CD14-positive monocyte (primary cell): Measurements from ENCODE around the gene FRMPD3. TPM values are rescaled to one million over a fixed set of nuclear protein-coding genes. Genes with fewer than 3 reads are reported as not detected.

Source experiments
- DNase-seq, 3 donors: peaks; one replicate each; pipeline ENCODE4 v3.0.0-alpha.2; 2011 to 2022
- H2AFZ ChIP-seq: 2 replicates; pipeline ENCODE4 v1.6.0; 2012; ENCODE audit warnings: mild to moderate bottlenecking, low read depth, low read length, inconsistent platforms; ENCODE audit not compliant: insufficient read depth, poor library complexity, severe bottlenecking
- H3K27ac ChIP-seq, 2 donors: 1 replicate in 1 of 2; 2 replicates in 1 of 2; pipeline ENCODE4 v1.5.1; 2012 to 2013; ENCODE audit warnings: low read length in 2 of 2, control low read depth in 1 of 2, inconsistent platforms in 1 of 2, low read depth in 1 of 2, mild to moderate bottlenecking in 1 of 2
- H3K27me3 ChIP-seq, 2 donors: one replicate each; pipeline versions ENCODE4 v1.6.0 to v1.6.1; 2011 to 2013; ENCODE audit warnings: low read length in 2 of 2; ENCODE audit not compliant: control insufficient read depth in 2 of 2, insufficient read depth in 2 of 2
- H3K36me3 ChIP-seq, 2 donors: replicated peaks in 1 of 2; 1 replicate in 1 of 2; 2 replicates in 1 of 2; pipeline versions ENCODE4 v1.5.1 to v1.6.1; 2012 to 2013; ENCODE audit warnings: low read length in 2 of 2, control low read depth in 1 of 2, inconsistent platforms in 1 of 2, mild to moderate bottlenecking in 1 of 2; ENCODE audit not compliant: insufficient read depth in 2 of 2, control insufficient read depth in 1 of 2
- H3K4me1 ChIP-seq, 2 donors: 1 replicate in 1 of 2; 2 replicates in 1 of 2; pipeline versions ENCODE4 v1.5.1 to v1.6.1; 2012 to 2013; ENCODE audit warnings: low read length in 2 of 2, control low read depth in 1 of 2, inconsistent platforms in 1 of 2, mild to moderate bottlenecking in 1 of 2, moderate library complexity in 1 of 2; ENCODE audit not compliant: insufficient read depth in 2 of 2, control insufficient read depth in 1 of 2
- H3K4me2 ChIP-seq: replicated peaks from 2 replicates; pipeline ENCODE3; 2012; ENCODE audit warnings: low read length, moderate library complexity, mild to moderate bottlenecking; ENCODE audit not compliant: poor library complexity, severe bottlenecking; ENCODE audit errors: extremely low read depth
- H3K4me3 ChIP-seq, 3 experiments: fragments of 200-600 bp in 1 of 3; sonication (generic) in 1 of 3; replicated peaks in 1 of 3; 1 replicate in 2 of 3; 2 replicates in 1 of 3; pipeline ENCODE4 v1.5.1; 2011 to 2013; ENCODE audit warnings: low read length in 3 of 3, mild to moderate bottlenecking in 3 of 3, control low read depth in 2 of 3, low read depth in 2 of 3, inconsistent platforms in 1 of 3, moderate library complexity in 1 of 3
- H3K79me2 ChIP-seq: 2 replicates; pipeline ENCODE4 v1.6.0; 2012; ENCODE audit warnings: mild to moderate bottlenecking, control low read depth, inconsistent platforms, low read length, moderate library complexity; ENCODE audit not compliant: insufficient read depth
- H3K9ac ChIP-seq: 2 replicates; pipeline ENCODE4 v1.6.0; 2017; ENCODE audit warnings: low read length, mild to moderate bottlenecking; ENCODE audit not compliant: insufficient read depth, poor library complexity, severe bottlenecking
- H3K9me3 ChIP-seq, 2 donors: replicated peaks in 1 of 2; 1 replicate in 1 of 2; 2 replicates in 1 of 2; pipeline versions ENCODE4 v1.5.1 to v1.6.1; 2012 to 2013; ENCODE audit warnings: low read length in 2 of 2, control low read depth in 1 of 2; ENCODE audit not compliant: control insufficient read depth in 1 of 2, insufficient read depth in 1 of 2
- H4K20me1 ChIP-seq: 2 replicates; pipeline ENCODE4 v1.6.0; 2012; ENCODE audit warnings: mild to moderate bottlenecking, low read length, control low read depth, moderate library complexity; ENCODE audit not compliant: insufficient read depth
- H3K27ac Mint-ChIP-seq, 7 donors: one replicate each; pipeline ENCODE4 v1.8.0; 2020; ENCODE audit warnings: mild to moderate bottlenecking in 7 of 7, mixed read lengths in 7 of 7, moderate library complexity in 6 of 7, inconsistent platforms in 2 of 7
- H3K27me3 Mint-ChIP-seq, 3 donors: one replicate each; pipeline ENCODE4 v1.8.0; 2021 to 2022; ENCODE audit warnings: low read depth in 3 of 3, mild to moderate bottlenecking in 3 of 3, mixed read lengths in 3 of 3, moderate library complexity in 3 of 3, inconsistent platforms in 1 of 3
- H3K36me3 Mint-ChIP-seq, 2 donors: one replicate each; pipeline ENCODE4 v1.8.0; 2020; ENCODE audit warnings: mixed read lengths in 2 of 2, inconsistent platforms in 1 of 2, mild to moderate bottlenecking in 1 of 2
- H3K4me1 Mint-ChIP-seq: one replicate; pipeline ENCODE4 v1.8.0; 2020; ENCODE audit warnings: mild to moderate bottlenecking, mixed read lengths
- H3K4me3 Mint-ChIP-seq, 2 donors: one replicate each; pipeline ENCODE4 v1.8.0; 2020; ENCODE audit warnings: mild to moderate bottlenecking in 2 of 2, mixed read lengths in 2 of 2, moderate library complexity in 1 of 2
- H3K9me3 Mint-ChIP-seq, 7 donors: one replicate each; pipeline ENCODE4 v1.8.0; 2020 to 2022; ENCODE audit warnings: mixed read lengths in 7 of 7, mild to moderate bottlenecking in 6 of 7, moderate library complexity in 6 of 7, inconsistent platforms in 2 of 7
- whole genome bisulfite sequencing: methylation state at CpG from one replicate; pipeline ENCODE4 v1.1.5; 2013; ENCODE audit warnings: missing lambda C conversion rate; ENCODE audit not compliant: insufficient coverage; 5-methylcytosine and 5-hydroxymethylcytosine counted together
- intact Hi-C, 2 donors: fragments of 100-400 bp; cut with micrococcal nuclease; formaldehyde crosslinking; loops; one replicate each; pipeline versions ENCODE4 v1.15.0 to v1.15.1; 2023
- polyA plus RNA-seq, 3 donors: library from polyadenylated mRNA; depleted of rRNA in 1 of 3; unstranded in 2 of 3; stranded (reverse) in 1 of 3; fragments of 300-500 nt in 2 of 3; fragments of >200 nt in 1 of 3; fragmentation: Illumina TruSeq in 2 of 3; gene quantifications; 1 replicate in 2 of 3; 2 replicates in 1 of 3; pipeline ENCODE4 v1.2.3, GENCODE V29; 2012 to 2021
- TF ChIP-seq, protein P1 (sequence below): fragments of 200-600 bp; IDR thresholded peaks from one replicate; pipeline ENCODE4 v1.8.0; 2022; ENCODE audit warnings: antibody characterized with exemption, mild to moderate bottlenecking

Gene FRMPD3
- polyA plus RNA-seq, 3 donors, result not detected

DNA sequence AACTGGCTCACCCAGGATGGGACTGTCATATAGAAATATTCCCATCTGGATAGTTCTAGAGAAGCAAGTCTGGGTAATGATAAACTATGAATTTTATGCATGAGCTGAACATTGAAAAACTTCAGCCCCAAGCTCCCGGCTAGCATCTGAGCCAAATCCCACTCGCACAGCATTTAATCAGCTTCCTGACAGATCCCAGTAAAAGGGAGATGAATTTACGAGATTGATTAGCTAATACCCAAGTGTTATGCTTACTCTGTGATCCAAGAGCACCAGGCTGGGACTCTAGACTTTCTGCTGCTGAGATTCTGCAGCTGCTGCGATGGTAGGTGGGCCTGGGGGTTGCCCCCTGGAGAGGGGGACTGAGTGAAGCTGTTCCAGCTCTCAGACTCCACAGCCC is 28.0 kb downstream of the FRMPD3 start:
- no peak for DNase-seq
- Histone ChIP-seq H2AFZ (no peak overlapping the region), H4K20me1 (no peaks in the 10 kb centered on the region), H3K4me1 (no peaks in the 10 kb centered on the region), H3K27ac (no peak overlapping the region), H3K79me2 (no peaks in the 10 kb centered on the region), H3K36me3 (no peaks in the 10 kb centered on the region), H3K9me3 (no peaks in the 10 kb centered on the region), H3K4me3 (no peak overlapping the region), H3K27me3 (no peaks in the 10 kb centered on the region), H3K9ac (no peak overlapping the region), H3K4me2 (no peak overlapping the region)
- Mint-ChIP-seq H3K4me3 (no peak overlapping the region), H3K4me1 (no peaks in the 10 kb centered on the region), H3K27me3 (peaks cover 4 to 7% (median 6%) of the 10 kb centered on the region in 3 donors), H3K27ac (no peak overlapping the region), H3K36me3 (no peaks in the 10 kb centered on the region), H3K9me3 (peaks cover 0 to 4% (median 0%) of the 10 kb centered on the region in 7 donors)
- TF ChIP-seq, protein P1, sequence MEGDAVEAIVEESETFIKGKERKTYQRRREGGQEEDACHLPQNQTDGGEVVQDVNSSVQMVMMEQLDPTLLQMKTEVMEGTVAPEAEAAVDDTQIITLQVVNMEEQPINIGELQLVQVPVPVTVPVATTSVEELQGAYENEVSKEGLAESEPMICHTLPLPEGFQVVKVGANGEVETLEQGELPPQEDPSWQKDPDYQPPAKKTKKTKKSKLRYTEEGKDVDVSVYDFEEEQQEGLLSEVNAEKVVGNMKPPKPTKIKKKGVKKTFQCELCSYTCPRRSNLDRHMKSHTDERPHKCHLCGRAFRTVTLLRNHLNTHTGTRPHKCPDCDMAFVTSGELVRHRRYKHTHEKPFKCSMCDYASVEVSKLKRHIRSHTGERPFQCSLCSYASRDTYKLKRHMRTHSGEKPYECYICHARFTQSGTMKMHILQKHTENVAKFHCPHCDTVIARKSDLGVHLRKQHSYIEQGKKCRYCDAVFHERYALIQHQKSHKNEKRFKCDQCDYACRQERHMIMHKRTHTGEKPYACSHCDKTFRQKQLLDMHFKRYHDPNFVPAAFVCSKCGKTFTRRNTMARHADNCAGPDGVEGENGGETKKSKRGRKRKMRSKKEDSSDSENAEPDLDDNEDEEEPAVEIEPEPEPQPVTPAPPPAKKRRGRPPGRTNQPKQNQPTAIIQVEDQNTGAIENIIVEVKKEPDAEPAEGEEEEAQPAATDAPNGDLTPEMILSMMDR, result no peak
- WGBS, result no CpG with 5 or more reads among the region's 4 CpGs
- intact Hi-C loops, result no loop called here

DNA sequence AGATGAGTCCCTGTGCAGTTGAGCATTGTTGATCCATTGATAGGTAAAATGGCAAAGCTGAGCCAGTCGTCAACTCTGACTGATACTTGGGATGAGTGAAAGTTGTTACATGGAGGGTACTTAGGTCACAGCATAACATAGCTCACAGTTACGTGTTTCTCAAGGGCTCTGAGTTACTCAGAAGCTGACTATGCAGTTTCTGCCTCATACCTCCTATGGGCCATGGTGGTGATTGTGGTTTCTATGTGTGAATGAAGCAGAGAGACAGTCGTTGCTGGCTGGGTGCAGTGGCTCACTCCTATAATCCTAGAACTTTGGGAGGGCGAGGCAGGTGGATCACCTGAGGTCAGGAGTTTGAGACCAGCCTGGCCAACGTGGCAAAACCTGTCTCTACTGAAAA is 30.8 kb downstream of the FRMPD3 start:
- Mint-ChIP-seq H3K36me3 (no peaks in the 10 kb centered on the region), H3K27ac (no peak overlapping the region), H3K9me3 (peaks cover 0 to 4% (median 0%) of the 10 kb centered on the region in 7 donors), H3K27me3 (peaks cover 5 to 8% (median 6%) of the 10 kb centered on the region in 3 donors), H3K4me1 (no peaks in the 10 kb centered on the region), H3K4me3 (no peak overlapping the region)
- no peaks in the 10 kb centered on the region for H3K27me3 ChIP-seq
- intact Hi-C loops, result no loop called here
- no peaks in the 10 kb centered on the region for H3K79me2 ChIP-seq
- H3K27ac ChIP-seq, result no peak overlapping the region
- H3K36me3 ChIP-seq, result no peaks in the 10 kb centered on the region
- no peaks in the 10 kb centered on the region for H4K20me1 ChIP-seq
- no peak overlapping the region for H3K4me2 ChIP-seq
- H3K4me1 ChIP-seq, result no peaks in the 10 kb centered on the region
- no peak overlapping the region for H2AFZ ChIP-seq
- H3K4me3 ChIP-seq, result no peak overlapping the region
- DNase-seq, result no peak
- H3K9me3 ChIP-seq, result no peaks in the 10 kb centered on the region
- 90% methylated on average over 2 of the region's 5 CpGs for WGBS
- no peak overlapping the region for H3K9ac ChIP-seq
- TF ChIP-seq, protein P1, result no peak
